ENCODE measurements around the gene POLR2J3. TPM values are rescaled to one million over a fixed set of nuclear protein-coding genes. Genes with fewer than 3 reads are reported as not detected.
"Not testable (repeated sequence)": the region's sequence is repeated elsewhere in the genome, so short reads cannot be mapped to it uniquely, and the experiment has no call there.

The POLR2J3 gene
- total and polyA plus RNA-seq, 3 donors from 2014 or later, result 31.3 to 66.4 (median 45.5) TPM

DNA sequence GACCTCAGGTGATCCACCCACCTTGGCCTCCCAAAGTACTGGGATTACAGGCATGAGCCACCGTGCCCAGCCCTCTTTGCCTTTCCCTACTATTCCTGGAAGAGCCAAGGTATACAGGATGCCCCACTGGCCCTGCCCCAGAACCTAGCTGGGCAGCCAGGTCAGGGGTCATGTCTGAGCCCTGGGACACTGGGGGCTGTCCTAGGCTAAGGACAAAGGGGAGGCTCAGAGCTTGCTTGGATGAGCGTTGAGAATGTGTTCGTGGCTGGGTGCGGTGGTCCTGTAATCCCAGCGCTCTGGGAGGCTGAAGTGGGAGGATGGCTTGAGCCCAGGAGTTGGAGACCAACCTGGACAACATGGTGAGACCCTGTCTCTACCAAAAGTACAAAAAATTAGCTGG is 6.1 kb upstream of the POLR2J3 start:
- WGBS, 2 donors, result 90 to 93% methylated on average over 3 to 5 of the region's 5 CpGs
- H3K4me1 ChIP-seq; H3K4me3 ChIP-seq; intact Hi-C loops (cut with DNase I; ENCODE audit: low total_unique reads); H3K27ac ChIP-seq; H3K27me3 ChIP-seq; H3K9me3 ChIP-seq; DNase-seq; H3K36me3 ChIP-seq (ENCODE audit: low read depth, missing control alignments): not testable (repeated sequence)

GRCh38 chr7:102577315-102578240 is 5.2 kb upstream of the POLR2J3 start:
- DNase-seq; H3K27me3 ChIP-seq; H3K4me1 ChIP-seq; H3K9me3 ChIP-seq; H3K27ac ChIP-seq; intact Hi-C loops (cut with DNase I; ENCODE audit: low total_unique reads); H3K36me3 ChIP-seq (ENCODE audit: low read depth, missing control alignments); H3K4me3 ChIP-seq: not testable (repeated sequence)
- 77 to 84% methylated on average over 5 to 7 of the region's 7 CpGs for WGBS, 2 donors

- H3K36me3 ChIP-seq (ENCODE audit: low read depth, missing control alignments); H3K27me3 ChIP-seq; H3K4me1 ChIP-seq; H3K4me3 ChIP-seq; DNase-seq; H3K27ac ChIP-seq; H3K9me3 ChIP-seq; intact Hi-C loops (cut with DNase I; ENCODE audit: low total_unique reads): not testable (repeated sequence)
- no CpG with 5 or more reads among the region's 3 CpGs for WGBS, 2 donors
These were observed 4.0 kb upstream of the POLR2J3 start for GRCh38 chr7:102576363-102576762.

- DNase-seq; intact Hi-C loops (cut with DNase I; ENCODE audit: low total_unique reads); H3K4me1 ChIP-seq; H3K36me3 ChIP-seq (ENCODE audit: low read depth, missing control alignments); H3K4me3 ChIP-seq; H3K27me3 ChIP-seq; H3K27ac ChIP-seq; H3K9me3 ChIP-seq: not testable (repeated sequence)
- WGBS, 2 donors, result no CpG with 5 or more reads among the region's 6 CpGs
These were observed 2.2 kb upstream of the POLR2J3 start for GRCh38 chr7:102574607-102575006.

DNA sequence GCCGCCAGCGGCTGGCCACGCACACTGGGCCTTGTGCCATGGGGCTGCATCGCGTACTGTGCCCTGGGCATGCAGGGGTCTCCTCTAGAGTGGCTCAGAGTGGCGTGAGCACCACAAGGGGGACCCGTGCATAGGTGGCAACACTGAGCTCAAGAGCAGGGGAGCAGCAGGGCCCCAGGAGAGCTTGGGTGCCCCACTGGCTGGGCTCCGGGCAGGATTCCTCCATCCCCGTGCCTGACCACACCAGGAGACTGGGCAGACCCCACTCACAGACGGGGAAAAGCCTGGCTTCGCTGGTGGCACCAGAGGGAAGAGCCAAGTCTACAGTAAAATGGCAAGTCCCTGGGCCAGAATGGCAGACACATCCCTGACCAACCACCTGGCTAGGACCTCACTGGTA is 3.8 kb downstream of the POLR2J3 start:
- H3K27me3 ChIP-seq; DNase-seq; H3K27ac ChIP-seq; intact Hi-C loops (cut with DNase I; ENCODE audit: low total_unique reads); H3K4me3 ChIP-seq; H3K36me3 ChIP-seq (ENCODE audit: low read depth, missing control alignments); H3K9me3 ChIP-seq; H3K4me1 ChIP-seq: not testable (repeated sequence)
- WGBS, 2 donors, result 94% methylated on average over 4 of the region's 11 CpGs; no CpG with 5 or more reads in 1 of the 2 donors

GRCh38 chr7:102550808-102551422 is 21.5 kb downstream of the POLR2J3 start, which contains the start of gene SPDYE2:
TSS of gene SPDYE2 (plus strand) at chr7:102551226. CDS start at chr7:102553256, 2,030 bp downstream.
- no CpG with 5 or more reads among the region's 6 CpGs for WGBS, 2 donors
- H3K9me3 ChIP-seq; H3K4me1 ChIP-seq; H3K27me3 ChIP-seq; H3K36me3 ChIP-seq (ENCODE audit: low read depth, missing control alignments); intact Hi-C loops (cut with DNase I; ENCODE audit: low total_unique reads); DNase-seq; H3K27ac ChIP-seq; H3K4me3 ChIP-seq: not testable (repeated sequence)

DNA sequence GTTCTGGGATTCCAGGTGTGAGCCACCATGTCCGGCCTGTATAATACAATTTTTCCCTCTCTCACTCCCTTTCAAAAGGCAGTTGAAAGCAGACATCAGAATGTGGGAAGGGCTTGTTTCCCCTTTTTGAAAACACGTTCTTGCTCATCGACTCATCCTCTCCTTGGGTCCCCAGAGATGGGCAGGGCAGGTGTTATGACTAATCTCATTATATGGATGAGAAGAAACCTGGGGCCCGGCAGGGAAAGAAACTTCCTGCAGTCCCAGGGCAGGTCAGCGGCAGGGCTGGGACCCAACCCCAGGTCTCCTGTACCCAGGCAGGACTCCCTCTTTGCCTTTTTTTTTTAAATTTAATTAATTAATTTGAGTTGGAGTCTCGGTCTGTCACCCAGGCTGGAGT is 26.0 kb downstream of the POLR2J3 start:
- H3K27ac ChIP-seq; H3K9me3 ChIP-seq; H3K4me3 ChIP-seq; H3K36me3 ChIP-seq (ENCODE audit: low read depth, missing control alignments); DNase-seq; intact Hi-C loops (cut with DNase I; ENCODE audit: low total_unique reads); H3K27me3 ChIP-seq; H3K4me1 ChIP-seq: not testable (repeated sequence)
- WGBS, 2 donors, result 94% methylated on average over 2 of the region's 6 CpGs; no CpG with 5 or more reads in 1 of the 2 donors

DNA sequence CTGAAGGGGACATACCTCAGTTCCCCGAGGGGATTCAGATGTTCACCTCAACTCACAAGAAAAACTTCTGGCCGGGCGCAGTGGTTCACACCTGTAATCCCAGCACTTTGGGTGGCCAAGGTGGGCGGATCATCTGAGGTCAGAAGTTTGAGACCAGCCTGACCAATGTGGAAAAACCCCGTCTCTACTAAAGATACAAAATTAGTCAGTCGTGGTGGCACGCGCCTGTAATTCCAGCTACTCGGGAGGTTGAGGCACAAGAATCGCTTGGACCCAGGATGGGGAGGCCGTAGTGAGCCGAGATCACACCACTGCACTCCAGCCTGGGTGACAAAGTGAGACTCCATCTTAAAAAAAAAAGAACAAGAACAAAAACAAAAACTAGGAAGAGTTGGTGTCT is 27.1 kb downstream of the POLR2J3 start:
- WGBS, 2 donors, result 92% methylated on average over 9 of the region's 12 CpGs; no CpG with 5 or more reads in 1 of the 2 donors
- H3K9me3 ChIP-seq; H3K4me1 ChIP-seq; H3K4me3 ChIP-seq; H3K27me3 ChIP-seq; DNase-seq; intact Hi-C loops (cut with DNase I; ENCODE audit: low total_unique reads); H3K36me3 ChIP-seq (ENCODE audit: low read depth, missing control alignments); H3K27ac ChIP-seq: not testable (repeated sequence)

- intact Hi-C loops (cut with DNase I; ENCODE audit: low total_unique reads); H3K27me3 ChIP-seq; H3K27ac ChIP-seq; H3K36me3 ChIP-seq (ENCODE audit: low read depth, missing control alignments); H3K4me3 ChIP-seq; DNase-seq; H3K4me1 ChIP-seq; H3K9me3 ChIP-seq: not testable (repeated sequence)
- WGBS, 2 donors, result no CpG with 5 or more reads among the region's 1 CpG
These were observed 28.0 kb downstream of the POLR2J3 start for GRCh38 chr7:102544372-102544771.

- H3K27ac ChIP-seq; intact Hi-C loops (cut with DNase I; ENCODE audit: low total_unique reads); H3K27me3 ChIP-seq; H3K4me3 ChIP-seq; DNase-seq; H3K9me3 ChIP-seq; H3K36me3 ChIP-seq (ENCODE audit: low read depth, missing control alignments); H3K4me1 ChIP-seq: not testable (repeated sequence)
- WGBS, 2 donors, result no CpG with 5 or more reads among the region's 8 CpGs
These were observed 28.8 kb downstream of the POLR2J3 start, which contains the start of gene UPK3BL2 for GRCh38 chr7:102543596-102543995. TSS of gene UPK3BL2 (minus strand) at chr7:102543696. CDS start at chr7:102543636, 60 bp downstream.

GRCh38 chr7:102542771-102543170 is 29.6 kb downstream of the POLR2J3 start:
- WGBS, 2 donors, result 86 to 94% methylated on average over 3 to 7 of the region's 11 CpGs
- intact Hi-C loops (cut with DNase I; ENCODE audit: low total_unique reads), result not testable (repeated sequence)

GRCh38 chr7:102542083-102542482 is 30.3 kb downstream of the POLR2J3 start:
- WGBS, 2 donors, result no CpG with 5 or more reads among the region's 8 CpGs
- H3K27ac ChIP-seq; intact Hi-C loops (cut with DNase I; ENCODE audit: low total_unique reads); DNase-seq; H3K4me3 ChIP-seq; H3K9me3 ChIP-seq; H3K36me3 ChIP-seq (ENCODE audit: low read depth, missing control alignments); H3K4me1 ChIP-seq; H3K27me3 ChIP-seq: not testable (repeated sequence)

More at GRCh38 chr7:102542771-102543170, 29.6 kb downstream of the POLR2J3 start:
- H3K9me3 ChIP-seq; H3K27me3 ChIP-seq; H3K4me1 ChIP-seq; H3K27ac ChIP-seq; H3K36me3 ChIP-seq (ENCODE audit: low read depth, missing control alignments); H3K4me3 ChIP-seq: not testable (repeated sequence)
- peak; percentile 13 for DNase-seq
